GM12878 (cell line): ENCODE results near the gene WDR17. TPM values are rescaled to one million over a fixed set of nuclear protein-coding genes. Genes with fewer than 3 reads are reported as not detected.

Experiments
- ATF2 ChIP-seq: IDR thresholded peaks from 2 replicates; pipeline ENCODE4 v1.6.1; 2012; ENCODE audit warnings: low read length, inconsistent platforms
- BCL3 ChIP-seq: IDR thresholded peaks from 2 replicates; pipeline ENCODE4 v1.6.1; 2011; ENCODE audit warnings: borderline replicate concordance, low read depth, mild to moderate bottlenecking, moderate library complexity, low read length; ENCODE audit not compliant: insufficient read depth, poor library complexity, severe bottlenecking
- CHD2 ChIP-seq: IDR thresholded peaks from 2 replicates; pipeline ENCODE4 v1.6.1; 2011; ENCODE audit warnings: low read depth, low read length, improper control_type of control experiment, borderline replicate concordance
- CREM ChIP-seq: IDR thresholded peaks from 2 replicates; pipeline ENCODE4 v1.6.1; 2014; ENCODE audit warnings: antibody characterized with exemption, low read depth
- CTCF ChIP-seq, 3 experiments: IDR thresholded peaks in 2 of 3; conservative IDR thresholded peaks in 1 of 3; 2 replicates each; pipeline ENCODE4 v1.5.1; 2011; ENCODE audit warnings: low read depth in 3 of 3, low read length in 3 of 3, mild to moderate bottlenecking in 3 of 3, control low read depth in 2 of 3, moderate library complexity in 2 of 3, inconsistent platforms in 1 of 3, mixed read lengths in 1 of 3; ENCODE audit not compliant: control insufficient read depth in 2 of 3, insufficient read depth in 1 of 3; ENCODE audit errors: extremely low read depth in 1 of 3
- E2F4 ChIP-seq: IDR thresholded peaks from 2 replicates; pipeline ENCODE4 v1.6.1; 2012; ENCODE audit warnings: low read depth, low read length, improper control_type of control experiment
- FOXK2 ChIP-seq: fragments of 450-650 bp; IDR thresholded peaks from 2 replicates; pipeline ENCODE4 v1.6.1; 2017; ENCODE audit warnings: mild to moderate bottlenecking, moderate library complexity
- IRF3 ChIP-seq: fragments of 450-650 bp; IDR thresholded peaks from 2 replicates; pipeline ENCODE4 v1.6.1; 2014; ENCODE audit warnings: mild to moderate bottlenecking
- JUND ChIP-seq: IDR thresholded peaks from 2 replicates; pipeline ENCODE4 v1.6.1; 2012; ENCODE audit warnings: low read depth, mild to moderate bottlenecking, low read length, improper control_type of control experiment, moderate library complexity
- MEF2A ChIP-seq: IDR thresholded peaks from 2 replicates; pipeline ENCODE4 v1.6.1; 2011; ENCODE audit warnings: low read depth, mild to moderate bottlenecking, low read length, moderate library complexity; ENCODE audit not compliant: insufficient read depth
- NFYA ChIP-seq: IDR thresholded peaks from 2 replicates; pipeline ENCODE4 v1.6.1; 2011; ENCODE audit warnings: low read depth, mild to moderate bottlenecking, low read length, improper control_type of control experiment, borderline replicate concordance
- RAD21 ChIP-seq: IDR thresholded peaks from 2 replicates; pipeline ENCODE4 v1.6.1; 2011; ENCODE audit warnings: mild to moderate bottlenecking, low read depth, low read length, moderate library complexity; ENCODE audit not compliant: insufficient read depth
- SPI1 ChIP-seq: IDR thresholded peaks from 2 replicates; pipeline ENCODE4 v1.6.1; 2011; ENCODE audit warnings: low read depth, mild to moderate bottlenecking, low read length, moderate library complexity, borderline replicate concordance; ENCODE audit not compliant: insufficient read depth
- SUPT20H ChIP-seq: IDR thresholded peaks from 2 replicates; pipeline ENCODE4 v1.6.1; 2011; ENCODE audit warnings: low read depth, mild to moderate bottlenecking, low read length, moderate library complexity, borderline replicate concordance; ENCODE audit not compliant: control insufficient read depth
- SUZ12 ChIP-seq: fragments of 200-600 bp; sonication (generic); IDR thresholded peaks from one replicate; pipeline ENCODE4 v1.6.1; 2018; ENCODE audit warnings: antibody characterized with exemption, mild to moderate bottlenecking; ENCODE audit not compliant: unreplicated experiment
- YY1 ChIP-seq: IDR thresholded peaks from 2 replicates; pipeline ENCODE4 v1.6.1; 2011; ENCODE audit warnings: low read depth, mild to moderate bottlenecking, low read length
- ZNF274 ChIP-seq: IDR thresholded peaks from one replicate; pipeline ENCODE4 v1.8.0; 2011; ENCODE audit not compliant: insufficient read length, insufficient read depth
- ZSCAN29 ChIP-seq: fragments of 450-650 bp; IDR thresholded peaks from 2 replicates; pipeline ENCODE4 v1.6.1; 2017; ENCODE audit warnings: mild to moderate bottlenecking, moderate library complexity
- polyA plus RNA-seq, 11 experiments: library from polyadenylated mRNA; depleted of rRNA in 4 of 11; unstranded in 6 of 11; stranded (reverse) in 5 of 11; fragments of >200 nt; fragmentation: Nextera tagmentation in 4 of 11; fragmentation: Illumina TruSeq in 1 of 11; extraction: Ambion mirVana in 4 of 11; extraction: Trizol in 1 of 11; gene quantifications; 1 replicate in 1 of 11; 2 replicates in 10 of 11; pipeline versions ENCODE4 v1.2.1 to v1.2.3, GENCODE V29; 2011 to 2016; ENCODE audit warnings: inconsistent platforms in 2 of 11, missing spikeins in 2 of 11, low read depth in 1 of 11
- total RNA-seq, 4 experiments: library from RNA; depleted of rRNA in 3 of 4; stranded (reverse); fragments of >200 nt in 3 of 4; fragmentation: Illumina TruSeq in 1 of 4; extraction: Trizol in 1 of 4; gene quantifications; 2 replicates each; pipeline versions ENCODE4 v1.2.1 to v1.2.3, GENCODE V29; 2013 to 2021
- TF ChIP-seq, protein P1 (sequence below): fragments of 450-650 bp; IDR thresholded peaks from 2 replicates; pipeline ENCODE4 v1.6.1; 2017; ENCODE audit warnings: mild to moderate bottlenecking
- TF ChIP-seq, protein P2 (sequence below): fragments of 450-650 bp; IDR thresholded peaks from 2 replicates; pipeline ENCODE4 v1.6.1; 2017; ENCODE audit warnings: borderline replicate concordance

Gene WDR17
- total and polyA plus RNA-seq, 10 of the 15 experiments (the other 5 are each of a cell fraction or from before 2014, with no cell fraction given), result 0.43 to 3.8 (median 2.8) TPM

DNA sequence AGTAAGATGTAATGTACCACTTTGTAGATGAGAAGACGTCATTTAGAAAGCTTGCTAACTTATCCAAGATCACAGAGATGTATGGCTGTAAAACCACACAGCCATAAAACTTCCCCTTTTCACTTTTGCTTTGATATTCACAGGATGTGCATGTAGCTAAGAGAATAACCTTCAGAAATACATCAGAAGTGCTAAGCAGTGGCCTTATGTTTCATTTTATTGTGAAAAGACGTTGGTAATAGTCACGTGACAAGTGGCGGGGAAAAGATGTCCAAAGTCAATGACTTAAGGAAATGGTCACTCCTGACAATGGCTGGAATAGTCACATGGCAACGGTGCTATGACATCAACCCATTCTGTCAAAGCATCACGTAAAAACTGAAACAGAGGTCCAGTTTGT lies 12.9 kb upstream of the WDR17 start (continued):
- TF ChIP-seq, protein P1, sequence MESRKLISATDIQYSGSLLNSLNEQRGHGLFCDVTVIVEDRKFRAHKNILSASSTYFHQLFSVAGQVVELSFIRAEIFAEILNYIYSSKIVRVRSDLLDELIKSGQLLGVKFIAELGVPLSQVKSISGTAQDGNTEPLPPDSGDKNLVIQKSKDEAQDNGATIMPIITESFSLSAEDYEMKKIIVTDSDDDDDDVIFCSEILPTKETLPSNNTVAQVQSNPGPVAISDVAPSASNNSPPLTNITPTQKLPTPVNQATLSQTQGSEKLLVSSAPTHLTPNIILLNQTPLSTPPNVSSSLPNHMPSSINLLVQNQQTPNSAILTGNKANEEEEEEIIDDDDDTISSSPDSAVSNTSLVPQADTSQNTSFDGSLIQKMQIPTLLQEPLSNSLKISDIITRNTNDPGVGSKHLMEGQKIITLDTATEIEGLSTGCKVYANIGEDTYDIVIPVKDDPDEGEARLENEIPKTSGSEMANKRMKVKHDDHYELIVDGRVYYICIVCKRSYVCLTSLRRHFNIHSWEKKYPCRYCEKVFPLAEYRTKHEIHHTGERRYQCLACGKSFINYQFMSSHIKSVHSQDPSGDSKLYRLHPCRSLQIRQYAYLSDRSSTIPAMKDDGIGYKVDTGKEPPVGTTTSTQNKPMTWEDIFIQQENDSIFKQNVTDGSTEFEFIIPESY, result no peak
- TF ChIP-seq ZNF274 (no peak), SUZ12 (no peak), IRF3 (no peak), SUPT20H (no peak), CREM (peak; percentile 29; the same call in 1 of the 2 replicates), JUND (no peak), YY1 (no peak), FOXK2 (no peak), CTCF (IDR thresholded peaks at IDR 0.05 in 2 of 3, conservative IDR thresholded peaks at IDR 0.05 in 1 of 3; ENCODE audit: control insufficient read depth in 2 of 3, extremely low read depth in 1 of 3, insufficient read depth in 1 of 3, low read depth in 3 of 3, low read length in 3 of 3) (no peak), CHD2 (no peak), MEF2A (no peak), ATF2 (peak; percentile 88), RAD21 (no peak), ZSCAN29 (no peak), SPI1 (no peak), E2F4 (no peak), NFYA (no peak), BCL3 (no peak)
- TF ChIP-seq, protein P2, sequence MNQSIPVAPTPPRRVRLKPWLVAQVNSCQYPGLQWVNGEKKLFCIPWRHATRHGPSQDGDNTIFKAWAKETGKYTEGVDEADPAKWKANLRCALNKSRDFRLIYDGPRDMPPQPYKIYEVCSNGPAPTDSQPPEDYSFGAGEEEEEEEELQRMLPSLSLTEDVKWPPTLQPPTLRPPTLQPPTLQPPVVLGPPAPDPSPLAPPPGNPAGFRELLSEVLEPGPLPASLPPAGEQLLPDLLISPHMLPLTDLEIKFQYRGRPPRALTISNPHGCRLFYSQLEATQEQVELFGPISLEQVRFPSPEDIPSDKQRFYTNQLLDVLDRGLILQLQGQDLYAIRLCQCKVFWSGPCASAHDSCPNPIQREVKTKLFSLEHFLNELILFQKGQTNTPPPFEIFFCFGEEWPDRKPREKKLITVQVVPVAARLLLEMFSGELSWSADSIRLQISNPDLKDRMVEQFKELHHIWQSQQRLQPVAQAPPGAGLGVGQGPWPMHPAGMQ, result no peak
